Ramos (cell line): ENCODE data around the gene DPH7.
"Not testable (repeated sequence)": the region's sequence is repeated elsewhere in the genome, so short reads cannot be mapped to it uniquely, and the experiment has no call there.

Source experiments
- in situ Hi-C: fragments of 300-500 bp; cut with MboI; formaldehyde crosslinking; loops from one replicate; pipeline ENCODE4 v1.14.3; 2022; ENCODE audit warnings: low sequenced_read_pairs; ENCODE audit not compliant: unreplicated experiment

The DPH7 gene

GRCh38 chr9:137522746-137523455, 55.8 kb downstream of the DPH7 start:
- in situ Hi-C loops = loop anchor here (10.0 kb wide), 1 partner anchor 228 kb away; no protein-coding TSS in a partner anchor

DNA sequence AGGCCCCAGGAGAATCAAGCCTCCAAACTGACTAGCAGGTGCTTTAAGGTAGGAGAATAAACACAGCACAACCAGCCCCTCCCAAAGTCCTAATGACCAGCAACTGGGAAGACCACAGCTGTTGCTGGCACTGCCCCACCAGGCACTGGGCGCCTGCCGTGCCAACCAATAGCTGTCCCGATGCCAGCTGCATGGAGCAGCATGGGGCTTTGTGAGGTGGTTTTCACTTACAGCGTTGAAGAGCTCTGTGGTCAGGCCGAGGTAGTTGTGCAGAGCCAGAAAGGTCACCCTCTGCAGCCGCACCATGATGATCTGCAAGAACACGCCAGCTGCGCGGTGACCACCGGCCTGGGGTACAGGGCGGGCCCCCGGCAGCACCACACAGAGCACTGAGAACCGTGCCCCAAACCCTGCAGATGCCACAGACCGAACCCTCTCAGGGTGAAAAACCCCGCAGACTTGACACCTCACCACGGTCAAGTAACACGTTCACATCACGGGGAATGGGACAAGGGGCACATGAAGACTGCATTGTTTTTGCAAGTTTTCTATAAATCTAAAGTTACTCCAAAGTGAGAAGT, 57.2 kb downstream of the DPH7 start:
- in situ Hi-C loops = loop anchor here (10.0 kb wide), 1 partner anchor 227 kb away; no protein-coding TSS in a partner anchor

DNA sequence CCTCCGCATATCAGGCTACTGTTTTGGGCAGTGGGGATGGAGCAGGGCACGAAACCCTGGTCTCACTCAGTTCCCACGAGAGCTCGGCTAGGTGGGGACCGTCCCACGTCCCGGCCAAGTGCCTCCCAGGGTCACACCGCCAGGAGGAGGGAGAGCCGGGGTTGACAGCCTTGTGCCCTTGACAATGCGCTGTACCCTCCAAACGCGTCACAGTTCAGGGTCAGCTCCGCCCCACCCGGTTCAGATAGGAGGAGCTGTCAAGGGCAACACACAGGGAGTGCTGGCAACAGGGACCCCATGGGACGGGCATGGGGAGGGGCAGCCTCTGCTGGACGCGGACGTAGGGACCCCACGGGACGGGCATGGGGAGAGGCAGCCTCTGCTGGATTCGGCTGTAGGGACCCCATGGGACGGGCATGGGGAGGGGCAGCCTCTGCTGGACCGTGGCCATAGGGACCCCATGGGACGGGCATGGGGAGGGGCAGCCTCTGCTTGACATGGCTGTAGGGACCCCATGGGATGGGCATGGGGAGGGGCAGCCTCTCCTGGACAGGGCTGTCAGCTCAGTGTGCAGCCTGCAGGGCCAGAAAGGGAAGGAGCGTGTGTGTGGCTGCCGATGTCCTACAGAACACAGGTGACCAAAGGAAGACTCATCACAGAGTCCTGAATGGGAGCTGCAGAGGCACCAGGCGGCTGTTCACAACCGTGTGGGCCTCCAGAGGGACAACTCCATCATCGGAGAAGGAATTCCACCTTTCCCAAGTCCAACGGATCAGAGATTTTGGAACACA, 57.9 kb downstream of the DPH7 start:
- in situ Hi-C loops = loop anchor here (10.0 kb wide), 1 partner anchor 226 kb away; no protein-coding TSS in a partner anchor

DNA sequence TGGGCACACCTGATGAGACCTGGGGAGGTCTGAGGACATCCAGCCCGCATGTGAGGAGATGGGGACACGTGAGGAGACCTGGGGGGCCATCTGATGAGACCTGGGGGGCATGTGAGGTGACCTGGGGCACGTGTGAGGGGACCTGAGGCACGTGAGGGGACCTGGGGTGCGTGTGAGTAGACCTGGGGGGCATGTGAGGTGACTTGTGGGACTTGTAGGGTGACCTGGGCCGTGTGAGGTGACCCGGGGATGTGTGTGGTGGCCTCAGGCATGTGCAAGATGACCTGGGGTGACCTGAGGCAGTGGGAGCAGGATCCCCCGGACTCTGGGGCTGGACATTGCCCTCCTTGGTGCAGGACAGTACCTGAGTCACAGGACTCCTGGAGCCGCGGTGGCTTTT, 59.2 kb downstream of the DPH7 start:
- in situ Hi-C loops = no loop called here

DNA sequence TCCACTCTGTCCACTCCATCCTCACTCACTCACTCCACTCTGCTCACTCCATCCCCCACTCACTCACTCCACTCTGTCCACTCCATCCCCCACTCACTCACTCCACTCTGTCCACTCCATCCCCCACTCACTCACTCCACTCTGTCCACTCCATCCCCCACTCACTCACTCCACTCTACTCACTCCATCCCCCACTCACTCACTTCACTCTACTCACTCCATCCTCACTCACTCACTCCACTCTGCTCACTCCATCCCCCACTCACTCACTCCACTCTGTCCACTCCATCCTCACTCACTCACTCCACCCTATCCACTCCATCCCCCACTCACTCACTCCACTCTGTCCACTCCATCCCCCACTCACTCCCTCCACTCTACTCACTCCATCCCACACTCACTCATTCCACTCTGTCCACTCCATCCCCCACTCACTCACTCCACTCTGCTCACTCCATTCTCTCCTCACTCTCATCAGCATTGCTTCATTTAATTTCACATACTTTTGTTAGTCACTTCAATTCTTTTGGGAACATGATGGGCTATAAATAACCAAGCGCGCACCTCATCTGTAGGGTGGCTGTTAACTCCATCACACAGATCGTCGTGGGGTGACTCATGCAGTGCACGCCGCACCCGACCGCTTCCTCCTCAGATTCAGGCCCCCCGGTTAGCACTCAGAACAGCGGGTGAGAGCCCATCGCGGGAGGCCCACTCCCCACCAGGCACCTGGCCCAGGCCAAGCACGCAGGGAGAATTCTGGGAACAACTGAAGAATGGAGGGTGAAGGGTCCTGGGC, 59.9 kb downstream of the DPH7 start:
- in situ Hi-C loops = not testable (repeated sequence)

GRCh38 chr9:137516144-137516917, 62.4 kb downstream of the DPH7 start:
- in situ Hi-C loops = no loop called here

DNA sequence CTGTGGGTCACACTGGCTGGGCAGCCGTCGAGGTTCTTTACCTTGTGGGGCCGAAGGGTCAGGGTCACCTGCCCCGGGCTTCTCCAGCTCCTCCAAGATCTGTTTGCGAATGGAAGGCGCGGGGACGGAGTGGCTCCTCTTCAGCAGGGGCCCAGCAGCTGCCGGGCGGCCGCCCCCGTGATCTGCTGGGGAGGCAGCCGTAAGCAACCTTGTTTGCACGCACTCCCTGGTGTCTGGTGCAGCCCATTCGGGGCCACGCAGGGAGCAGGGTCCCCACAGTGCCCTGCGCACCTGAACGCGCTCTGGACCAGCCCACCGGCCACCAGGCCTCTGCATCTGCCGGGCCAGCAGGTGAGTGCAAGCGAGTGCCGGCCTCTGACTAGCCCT, 63.4 kb downstream of the DPH7 start:
- in situ Hi-C loops = no loop called here

- in situ Hi-C loops = no loop called here
Observed at GRCh38 chr9:137514691-137515337, 63.9 kb downstream of the DPH7 start.

DNA sequence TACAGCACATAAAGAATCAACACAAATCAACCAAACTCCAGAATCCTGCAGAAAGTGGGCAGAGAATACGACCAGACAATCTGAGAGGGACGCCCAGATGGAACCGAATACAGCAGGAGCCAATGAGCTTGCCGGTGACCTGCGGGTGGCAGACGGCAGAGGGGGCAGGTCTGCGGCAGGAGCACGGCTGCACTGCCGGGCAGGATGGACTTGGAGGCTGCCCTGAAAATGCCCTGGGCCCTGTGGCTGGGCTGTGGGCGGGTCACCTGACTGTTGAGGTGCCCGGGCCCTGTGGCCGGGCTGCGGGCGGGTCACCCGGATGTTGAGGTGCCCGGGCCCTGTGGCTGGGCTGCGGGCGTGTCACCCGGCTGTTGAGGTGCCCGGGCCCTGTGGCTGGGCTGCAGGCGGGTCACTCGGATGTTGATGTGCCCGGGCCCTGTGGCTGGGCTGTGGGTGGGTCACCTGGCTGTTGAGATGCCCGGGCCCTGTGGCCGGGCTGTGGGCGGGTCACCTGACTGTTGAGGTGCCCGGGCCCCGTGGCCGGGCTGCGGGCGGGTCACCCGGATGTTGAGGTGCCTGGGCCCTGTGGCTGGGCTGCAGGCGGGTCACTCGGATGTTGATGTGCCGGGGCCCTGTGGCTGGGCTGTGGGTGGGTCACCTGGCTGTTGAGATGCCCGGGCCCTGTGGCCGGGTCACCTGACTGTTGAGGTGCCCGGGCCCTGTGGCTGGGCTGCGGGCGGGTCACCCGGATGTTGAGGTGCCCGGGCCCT, 64.7 kb downstream of the DPH7 start:
- in situ Hi-C loops = not testable (repeated sequence)

DNA sequence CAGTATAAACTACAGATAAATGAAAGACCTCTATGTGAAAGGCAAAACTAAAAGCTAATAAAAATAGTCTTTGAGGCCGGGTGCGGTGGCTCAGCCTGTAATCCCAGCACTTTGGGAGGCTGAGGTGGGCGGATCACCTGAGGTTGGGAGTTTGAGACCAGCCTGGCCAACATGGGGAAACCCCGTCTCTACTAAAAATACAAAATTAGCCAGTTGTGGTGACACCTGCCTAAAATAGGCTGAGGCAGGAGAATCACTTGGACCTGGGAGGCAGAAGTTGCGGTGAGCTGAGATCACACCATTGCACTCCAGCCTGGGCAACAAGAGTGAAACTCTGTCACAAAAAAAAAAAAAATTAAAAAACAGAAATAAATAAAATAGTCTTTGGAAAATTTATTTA, 65.6 kb downstream of the DPH7 start:
- in situ Hi-C loops = not testable (repeated sequence)

- in situ Hi-C loops = no loop called here
Observed at GRCh38 chr9:137511758-137512463, 66.8 kb downstream of the DPH7 start.

DNA sequence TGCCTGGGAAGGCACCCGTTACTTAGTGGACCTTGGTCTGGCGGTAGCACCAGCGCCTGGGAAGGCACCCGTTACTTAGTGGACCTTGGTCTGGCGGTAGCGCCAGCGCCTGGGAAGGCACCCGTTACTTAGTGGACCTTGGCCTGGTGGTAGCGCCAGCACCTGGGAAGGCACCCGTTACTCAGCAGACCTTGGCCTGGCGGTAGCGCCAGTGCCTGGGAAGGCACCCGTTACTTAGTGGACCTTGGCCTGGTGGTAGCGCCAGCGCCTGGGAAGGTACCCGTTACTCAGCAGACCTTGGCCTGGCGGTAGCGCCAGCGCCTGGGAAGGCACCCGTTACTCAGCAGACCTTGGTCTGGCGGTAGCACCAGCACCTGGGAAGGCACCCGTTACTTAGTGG, 67.6 kb downstream of the DPH7 start:
- in situ Hi-C loops = not testable (repeated sequence)

- in situ Hi-C loops = no loop called here
Observed at GRCh38 chr9:137509198-137509597, 69.5 kb downstream of the DPH7 start.

GRCh38 chr9:137506702-137507171, 72.0 kb downstream of the DPH7 start:
- in situ Hi-C loops = no loop called here

DNA sequence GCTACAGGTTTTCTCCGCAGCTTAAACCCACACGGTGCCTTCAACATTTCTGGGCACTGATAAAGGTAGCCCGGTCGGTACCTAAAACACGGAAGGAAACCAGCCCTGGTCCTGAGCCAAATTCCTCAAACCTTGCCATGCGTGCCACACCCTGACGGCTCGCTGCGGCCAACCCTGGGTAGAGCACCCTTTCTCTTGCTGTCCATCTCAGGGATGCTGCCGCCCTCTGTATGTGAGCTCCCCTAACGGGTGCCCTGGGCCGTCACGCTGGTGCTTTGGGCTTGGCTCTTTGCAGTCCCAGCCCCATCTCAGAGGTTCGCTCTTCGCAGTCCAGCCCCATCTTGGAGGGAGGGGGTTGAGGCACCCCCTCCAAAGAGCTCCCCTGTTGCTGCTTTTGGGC, 72.5 kb downstream of the DPH7 start:
- in situ Hi-C loops = no loop called here

GRCh38 chr9:137505421-137506140, 73.1 kb downstream of the DPH7 start:
- in situ Hi-C loops = no loop called here
